ENCODE results near the gene OR56A1. TPM values are rescaled to one million over a fixed set of nuclear protein-coding genes. Genes with fewer than 3 reads are reported as not detected.

Gene OR56A1
- total and polyA plus RNA-seq, 2 of the 4 experiments (the other 2 are of a cell fraction): not detected

GRCh38 chr11:5983443-5983842 is 47.1 kb downstream of the OR56A1 start:
- Histone ChIP-seq H3K4me2 (ENCODE audit: low read depth, low read length) (no peak overlapping the region), H3K4me1 (ENCODE audit: control insufficient read depth, insufficient read depth, low read length) (no peaks in the 10 kb centered on the region), H4K5ac (ENCODE audit: low read depth, low read length) (no peak overlapping the region), H2AFZ (replicated peaks; ENCODE audit: low read length, poor library complexity) (no peak overlapping the region), H4K20me1 (ENCODE audit: insufficient read depth, low read length) (no peaks in the 10 kb centered on the region), H2BK5ac (ENCODE audit: low read depth, low read length, poor library complexity, severe bottlenecking) (no peak overlapping the region), H3K23ac (ENCODE audit: low read depth, low read length) (no peak overlapping the region), H3K9ac (ENCODE audit: low read depth, low read length) (no peak overlapping the region), H3K14ac (replicated peaks; ENCODE audit: low read depth, low read length) (no peak overlapping the region), H3K79me1 (ENCODE audit: low read depth in 1 of 2, low read length in 2 of 2) (no peaks in the 10 kb centered on the region), H3K56ac (ENCODE audit: extremely low read depth, insufficient read depth, low read length) (no peak overlapping the region), H3K36me3 (ENCODE audit: control insufficient read depth, insufficient read depth, low read length) (no peaks in the 10 kb centered on the region), H4K8ac (ENCODE audit: low read depth in 2 of 2, low read length in 2 of 2) (no peak overlapping the region), H3K9me1 (ENCODE audit: insufficient read depth, low read length) (no peaks in the 10 kb centered on the region), H3K27me3 (ENCODE audit: control insufficient read depth, insufficient read depth, low read length) (no peaks in the 10 kb centered on the region), H2BK15ac (ENCODE audit: low read depth, low read length) (no peak overlapping the region), H2BK20ac (ENCODE audit: low read depth, low read length) (no peak overlapping the region), H3K9me3 (ENCODE audit: control insufficient read depth, insufficient read depth, low read length) (peaks cover 18% of the 10 kb centered on the region), H3K18ac (ENCODE audit: low read depth, low read length) (no peak overlapping the region), H2BK120ac (ENCODE audit: low read depth, low read length) (no peak overlapping the region), H2AK5ac (ENCODE audit: low read depth, low read length) (no peak overlapping the region), H3K4ac (ENCODE audit: low read depth, low read length) (no peak overlapping the region), H4K91ac (ENCODE audit: insufficient read depth, low read depth, low read length) (no peak overlapping the region), H3K4me3 (ENCODE audit: insufficient read depth, low read depth, low read length) (no peak overlapping the region), H2AK9ac (replicated peaks; ENCODE audit: low read depth, low read length, poor library complexity) (no peak overlapping the region), H3K27ac (ENCODE audit: insufficient read depth, low read length) (no peak overlapping the region)
- CTCF ChIA-PET: no interaction called here
- intact Hi-C loops (cut with micrococcal nuclease): no loop called here
- no peak for TF ChIP-seq RCOR1 (IDR thresholded peaks at IDR 0.05; ENCODE audit: insufficient replicate concordance, low read length)
- no peak for TF ChIP-seq MAZ (IDR thresholded peaks at IDR 0.05; ENCODE audit: borderline replicate concordance, low read depth, low read length)
- no peak for TF ChIP-seq BHLHE40 (IDR thresholded peaks at IDR 0.05; ENCODE audit: low read depth, low read length)
- TF ChIP-seq USF2 (IDR thresholded peaks at IDR 0.05; ENCODE audit: low read depth, low read length): no peak
- DNase-seq: no peak
- no TSS peak for BruUV-seq (replicated peaks)
- no CpG with 5 or more reads among the region's 1 CpG for WGBS, 2 experiments (ENCODE audit: extremely low coverage in 2 of 2, insufficient read length in 1 of 2)
- POLR2A ChIA-PET (ENCODE audit: unreplicated experiment): no interaction called here
- no peak for ATAC-seq (ENCODE audit: low read depth)
- dilution Hi-C loops (cut with HindIII; ENCODE audit: low sequenced_read_pairs, unreplicated experiment): no loop called here
- in situ Hi-C loops (cut with MboI; ENCODE audit: low sequenced_read_pairs): no loop called here

Data from IMR-90 (cell line).